GM21423 (cell line): ENCODE measurements around the gene GOLT1A.
A peak's percentile ranks its signal among the peaks of the same experiment; 100 is the strongest.

Source experiments
- ATAC-seq: cut with Tn5 transposase; IDR thresholded peaks from one replicate; pipeline ENCODE4 v1.9.1; 2021; ENCODE audit warnings: mild to moderate bottlenecking, moderate library complexity; ENCODE audit not compliant: unreplicated experiment

GOLT1A gene

GRCh38 chr1:204221271-204221670 is 7.5 kb upstream of the GOLT1A start:
- no peak for ATAC-seq

DNA sequence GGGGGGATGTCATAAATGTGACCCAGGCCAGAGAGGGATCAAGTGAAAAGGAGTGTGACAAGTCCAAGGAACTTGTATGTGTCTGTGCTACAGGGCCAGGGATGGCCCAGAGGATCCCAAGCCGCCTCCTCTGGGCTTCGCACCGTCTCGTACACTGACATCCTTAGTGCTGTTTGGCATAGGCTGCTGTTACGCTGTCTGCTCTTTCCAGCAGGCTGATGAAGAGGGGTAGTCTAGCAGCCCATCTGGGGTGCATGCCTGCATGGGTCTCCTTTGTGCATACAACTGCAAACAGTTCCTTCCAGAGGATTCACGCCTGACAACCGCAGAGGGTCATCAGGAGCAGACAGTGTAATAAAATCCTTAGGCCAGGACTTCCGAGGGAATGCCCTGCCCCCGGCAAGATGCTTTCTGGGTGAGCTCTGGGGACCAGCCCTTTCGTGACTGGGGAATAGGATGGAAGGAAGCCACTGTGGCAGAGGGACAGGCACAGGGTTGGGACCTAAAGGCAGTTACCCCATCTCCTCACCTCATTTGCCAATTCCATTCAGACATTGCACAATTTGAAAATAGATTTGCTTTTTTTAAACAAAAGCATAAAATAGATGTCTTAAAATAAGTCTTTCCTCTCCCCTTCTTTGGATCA is 6.3 kb upstream of the GOLT1A start:
- ATAC-seq: no peak

DNA sequence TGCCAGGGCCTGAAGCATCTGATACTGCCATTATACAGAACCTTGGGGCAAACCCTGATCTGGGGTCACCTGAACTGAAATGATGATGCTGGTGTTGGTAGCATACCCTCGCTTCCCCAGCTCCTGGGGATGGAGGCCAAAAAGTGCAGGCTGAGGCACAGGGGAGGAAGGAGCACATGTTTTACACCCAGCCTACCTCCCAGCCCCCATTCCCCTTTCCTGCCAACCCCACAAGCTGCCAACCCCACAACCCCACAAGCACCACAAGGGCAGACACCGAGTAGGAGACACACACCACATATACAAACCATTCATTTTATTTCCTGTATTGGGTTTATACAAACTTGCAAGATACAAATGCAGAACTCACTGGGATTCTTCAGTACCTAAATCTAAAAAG is 4.8 kb upstream of the GOLT1A start:
- ATAC-seq: no peak

- ATAC-seq: no peak
Measured at GRCh38 chr1:204217648-204218000, 3.8 kb upstream of the GOLT1A start.

- ATAC-seq: no peak
Measured at GRCh38 chr1:204216880-204217647, 3.3 kb upstream of the GOLT1A start.

DNA sequence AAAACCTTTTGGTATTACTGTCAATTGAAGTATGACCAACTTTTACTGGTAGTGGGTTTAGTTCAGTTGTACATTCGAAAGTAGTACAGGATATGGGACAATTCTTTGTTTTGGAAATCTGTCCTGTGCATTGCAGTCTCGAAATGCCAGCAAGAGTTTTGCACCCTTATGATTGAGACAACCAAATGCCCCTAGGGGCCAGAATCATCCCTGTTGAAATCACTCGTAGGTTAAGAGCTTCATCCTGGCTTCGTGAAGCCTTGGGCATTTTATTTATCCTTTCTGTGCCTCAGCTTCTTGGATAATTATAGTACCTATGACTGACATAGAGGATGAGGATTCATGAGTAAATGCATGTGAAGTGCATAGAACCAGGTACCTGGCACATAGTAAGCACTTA is 2.4 kb upstream of the GOLT1A start:
- no peak for ATAC-seq

- no peak for ATAC-seq
Measured at GRCh38 chr1:204212715-204213114, 1.1 kb downstream of the GOLT1A start.

- ATAC-seq: no peak
Measured at GRCh38 chr1:204211046-204211445, 2.7 kb downstream of the GOLT1A start.

GRCh38 chr1:204207136-204207616 is 6.6 kb downstream of the GOLT1A start:
- ATAC-seq: peak; percentile 65

GRCh38 chr1:204206121-204206520 is 7.7 kb downstream of the GOLT1A start:
- ATAC-seq: no peak

GRCh38 chr1:204205486-204205885 is 8.3 kb downstream of the GOLT1A start:
- no peak for ATAC-seq

DNA sequence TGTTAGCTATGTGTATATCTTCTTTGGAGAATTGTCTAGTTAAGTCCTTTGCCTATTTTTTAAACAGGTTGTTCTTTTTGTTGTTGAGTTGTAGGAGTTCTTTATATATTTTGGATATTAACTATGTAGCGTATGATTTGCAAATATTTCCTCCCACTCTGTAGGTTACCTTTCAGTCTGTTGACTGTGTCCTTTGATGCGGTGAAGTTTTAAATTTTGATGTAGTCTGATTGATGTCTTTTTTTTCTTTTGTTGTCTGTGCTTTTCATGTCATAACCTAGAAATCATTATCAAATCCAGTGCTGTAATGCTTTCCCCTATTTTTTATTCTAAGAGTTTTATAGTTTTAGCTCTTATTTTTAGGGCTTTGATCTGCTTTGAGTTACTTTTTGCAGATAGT is 8.8 kb downstream of the GOLT1A start:
- ATAC-seq: no peak

DNA sequence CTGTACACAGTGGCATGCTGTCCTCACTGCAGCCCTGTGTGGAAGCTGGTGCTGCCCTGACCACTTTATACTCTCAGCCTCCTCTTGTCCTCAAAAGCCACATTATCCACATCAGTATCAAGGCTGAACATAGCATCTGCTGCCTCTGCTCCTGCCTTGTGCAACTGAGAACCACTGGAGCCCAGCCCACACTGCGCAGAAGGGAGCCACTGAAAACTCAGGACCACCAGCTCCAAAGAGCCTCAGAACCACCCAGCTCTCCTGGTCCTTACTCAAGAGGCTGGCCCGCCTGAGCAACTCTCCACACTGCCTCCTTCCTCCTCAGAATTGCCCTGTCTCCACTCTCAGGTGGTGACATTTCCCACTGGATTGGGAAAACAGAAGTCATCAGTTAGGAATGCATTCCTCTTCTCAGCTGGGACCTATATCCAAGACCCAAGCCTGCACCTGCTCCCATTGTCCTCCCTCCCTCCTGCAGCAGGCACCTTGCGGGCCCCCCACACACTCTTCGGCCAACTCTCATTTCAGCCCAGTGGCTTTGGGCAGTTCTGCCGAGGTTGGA is 10.5 kb downstream of the GOLT1A start:
- no peak for ATAC-seq

GRCh38 chr1:204202481-204202880 is 11.3 kb downstream of the GOLT1A start:
- no peak for ATAC-seq

DNA sequence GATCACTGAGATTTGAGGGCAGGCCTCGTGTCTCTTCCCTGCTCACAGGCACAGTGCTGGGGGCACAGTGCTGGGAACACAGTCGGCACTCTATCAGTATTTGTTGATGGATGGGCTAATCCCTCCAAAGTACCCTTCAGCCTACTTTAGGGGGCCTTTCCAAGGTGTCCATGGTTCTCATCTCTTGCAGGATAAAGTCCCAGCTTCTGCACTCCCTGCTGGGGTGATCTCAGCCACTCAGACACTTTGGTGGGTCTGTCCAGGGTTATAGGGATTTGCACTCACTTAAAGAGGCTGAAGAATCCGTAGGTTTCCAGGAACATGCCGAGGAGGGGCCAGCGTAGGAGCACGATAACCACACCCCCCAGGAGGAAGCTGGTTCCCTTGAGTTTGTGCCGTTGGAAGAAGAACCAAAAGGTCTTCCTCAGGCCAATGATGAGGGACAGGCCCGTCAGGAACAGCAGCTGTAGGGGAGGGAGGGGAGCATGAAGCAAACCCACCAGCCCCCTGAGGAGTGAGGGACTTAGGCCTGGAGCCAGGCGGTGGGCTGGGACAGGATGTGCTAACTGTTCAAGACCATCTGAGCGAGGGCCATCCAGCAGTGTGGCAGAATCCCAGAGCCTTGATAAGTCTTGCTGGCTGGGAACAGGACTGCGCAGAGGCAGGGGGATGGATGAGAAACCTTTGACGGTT is 12.3 kb downstream of the GOLT1A start:
- no peak for ATAC-seq

GRCh38 chr1:204199579-204199978 is 14.2 kb downstream of the GOLT1A start:
- ATAC-seq: no peak

GRCh38 chr1:204198348-204199340 is 15.1 kb downstream of the GOLT1A start:
- ATAC-seq: no peak

DNA sequence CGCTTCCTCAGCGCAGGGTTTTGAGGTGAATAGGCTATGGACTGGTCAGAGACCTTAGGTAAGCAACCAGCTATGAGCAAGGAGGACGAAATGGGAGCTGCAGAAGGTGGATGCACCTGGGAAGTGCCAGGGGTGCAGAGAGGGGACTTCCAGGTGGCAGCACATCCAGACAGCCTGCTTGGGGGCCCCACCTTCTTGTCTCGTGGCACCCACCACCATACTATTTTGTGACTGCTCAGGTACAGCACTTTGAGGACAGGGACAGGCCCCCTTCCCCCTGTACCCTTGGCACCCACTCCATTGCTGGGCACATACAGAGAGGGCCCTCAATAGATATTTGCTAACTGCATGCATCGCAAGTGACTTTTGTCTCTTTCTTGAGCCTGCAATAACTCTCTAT is 16.7 kb downstream of the GOLT1A start:
- no peak for ATAC-seq

GRCh38 chr1:204196068-204196795 is 17.6 kb downstream of the GOLT1A start, which contains the start of gene KISS1:
Gene KISS1, minus strand, starts transcription at chr1:204196491. Its CDS starts 3,615 bp downstream, at chr1:204192876.
- no peak for ATAC-seq

DNA sequence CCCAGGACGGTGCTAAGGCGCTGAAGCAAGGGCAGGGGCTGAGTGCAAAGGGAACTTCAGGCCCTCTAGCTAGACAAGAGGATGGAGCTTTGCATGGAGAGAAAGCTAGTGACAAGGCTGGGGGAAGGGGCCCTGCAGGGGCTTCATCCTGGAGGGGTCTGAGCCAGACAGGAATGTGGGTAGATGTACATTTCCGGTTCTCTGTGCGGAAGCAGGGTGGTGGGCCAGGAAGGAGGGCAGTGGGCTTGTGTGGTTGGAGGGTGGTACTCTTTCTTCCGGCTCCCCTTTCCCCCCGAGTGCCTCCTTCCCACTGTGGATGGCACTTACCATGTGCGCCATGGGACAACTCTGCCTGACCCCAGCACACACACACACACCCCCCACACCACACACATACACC is 19.0 kb downstream of the GOLT1A start:
- ATAC-seq: no peak
